GOT3 (cell line): Measurements from ENCODE around the gene FBN2.
A peak's percentile ranks its signal among the peaks of the same experiment; 100 is the strongest.

Experiments used
- DNase-seq: peaks from one replicate; lab custom pipeline; 2025; ENCODE audit warnings: mixed read lengths; lab: John Stamatoyannopoulos, UW

FBN2 gene

DNA sequence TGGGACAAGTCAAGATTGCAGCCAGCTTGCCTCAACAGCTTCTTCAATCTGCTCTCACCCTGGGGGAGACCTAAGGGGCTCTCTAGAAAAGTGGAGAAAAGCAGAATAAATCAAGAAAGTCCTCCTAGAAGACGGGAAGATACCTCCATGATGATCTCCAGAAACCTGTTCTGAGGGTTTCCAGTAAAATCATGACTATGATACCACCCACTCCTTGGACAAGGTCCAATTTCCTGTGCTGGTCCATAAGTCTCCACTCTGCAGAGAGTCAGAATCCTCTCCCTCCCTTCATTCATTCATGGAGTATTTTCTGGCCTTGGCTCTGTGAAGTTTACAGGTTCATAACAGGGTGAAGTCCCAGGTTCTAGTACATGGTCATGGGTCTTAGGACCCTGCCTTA is 285.8 kb downstream of the FBN2 start:
- no peak for DNase-seq

- DNase-seq, result no peak
These were observed 292.1 kb downstream of the FBN2 start for GRCh38 chr5:128245974-128246373.

GRCh38 chr5:128243958-128244582 is 294.0 kb downstream of the FBN2 start:
- DNase-seq, result no peak

DNA sequence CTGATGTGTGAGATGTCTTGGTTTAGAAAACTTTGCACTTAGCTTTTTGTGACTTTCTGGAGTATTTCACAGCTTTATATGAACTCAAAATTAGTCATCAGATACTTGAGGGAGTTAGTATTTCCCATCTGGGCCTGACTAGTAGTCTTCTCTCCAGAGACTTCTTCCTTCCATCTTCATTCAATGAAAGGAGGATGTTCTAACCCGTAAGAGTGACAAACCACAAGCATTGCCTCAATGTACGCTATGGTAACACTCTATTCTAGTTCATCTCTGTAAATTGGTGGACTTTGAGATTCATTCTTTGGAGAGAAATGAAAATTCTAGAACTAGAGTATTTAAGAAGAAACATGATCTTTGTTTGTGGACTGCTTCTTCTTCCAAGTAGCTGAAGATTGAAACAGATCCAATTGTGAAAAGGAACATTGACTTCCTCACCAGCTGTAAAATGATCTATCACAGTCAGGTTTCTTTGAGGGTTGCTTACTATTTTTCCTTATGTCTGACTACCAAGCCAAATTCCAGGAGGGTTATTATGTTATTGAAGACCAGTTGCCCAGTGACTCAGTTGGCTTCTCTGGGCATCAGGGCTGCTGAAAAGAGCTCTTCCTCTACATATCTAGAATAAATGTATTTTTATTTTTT is 296.9 kb downstream of the FBN2 start:
- DNase-seq, result no peak

- DNase-seq, result no peak
These were observed 300.5 kb downstream of the FBN2 start for GRCh38 chr5:128237546-128237945.

DNA sequence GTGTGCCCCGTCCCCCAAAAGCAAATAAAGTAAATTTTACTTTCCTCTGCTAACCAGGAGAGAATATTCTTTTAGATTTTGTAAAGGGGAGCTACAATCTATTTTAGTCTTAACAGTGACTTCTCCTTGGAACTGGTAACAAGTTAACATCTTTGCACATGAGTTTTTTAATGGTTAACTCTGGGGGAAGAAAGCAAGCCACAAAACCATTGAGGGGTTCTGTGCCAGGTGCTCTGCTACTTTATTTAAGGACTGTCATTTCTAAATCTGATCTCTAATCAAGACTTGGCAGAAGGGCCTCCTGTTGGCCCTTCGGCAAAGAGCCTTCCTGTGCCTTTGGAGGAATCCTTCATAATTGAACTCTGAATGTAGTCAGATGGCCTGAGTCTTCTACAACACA is 301.0 kb downstream of the FBN2 start:
- DNase-seq, result no peak

DNA sequence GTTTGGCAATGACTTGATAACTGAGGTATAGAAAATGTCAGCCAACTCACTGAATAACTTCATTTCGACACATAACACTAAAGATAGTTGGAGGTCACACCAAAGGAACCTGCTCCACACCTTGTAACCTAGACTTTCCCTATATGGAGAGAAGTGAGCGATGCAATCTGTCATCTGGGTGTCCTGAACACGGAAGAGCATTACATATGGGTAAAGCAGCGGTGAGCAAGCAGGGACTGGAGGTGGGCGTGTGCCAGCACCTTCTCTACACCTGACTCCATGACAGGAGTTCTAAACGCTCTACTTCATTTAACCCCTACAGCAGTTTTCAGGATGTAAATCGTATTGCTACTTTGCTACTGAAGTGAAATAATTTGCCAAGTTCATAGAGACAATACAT is 301.7 kb downstream of the FBN2 start:
- DNase-seq, result no peak

GRCh38 chr5:128234928-128235641 is 303.0 kb downstream of the FBN2 start:
- DNase-seq, result no peak

GRCh38 chr5:128228521-128228920 is 309.5 kb downstream of the FBN2 start:
- DNase-seq, result no peak

- DNase-seq, result peak; percentile 18
These were observed 310.0 kb downstream of the FBN2 start for GRCh38 chr5:128228008-128228407.

- no peak for DNase-seq
These were observed 312.6 kb downstream of the FBN2 start for GRCh38 chr5:128225245-128226030.

GRCh38 chr5:128224336-128224735 is 313.7 kb downstream of the FBN2 start:
- DNase-seq, result no peak

- no peak for DNase-seq
These were observed 317.2 kb downstream of the FBN2 start for GRCh38 chr5:128220841-128221240.

DNA sequence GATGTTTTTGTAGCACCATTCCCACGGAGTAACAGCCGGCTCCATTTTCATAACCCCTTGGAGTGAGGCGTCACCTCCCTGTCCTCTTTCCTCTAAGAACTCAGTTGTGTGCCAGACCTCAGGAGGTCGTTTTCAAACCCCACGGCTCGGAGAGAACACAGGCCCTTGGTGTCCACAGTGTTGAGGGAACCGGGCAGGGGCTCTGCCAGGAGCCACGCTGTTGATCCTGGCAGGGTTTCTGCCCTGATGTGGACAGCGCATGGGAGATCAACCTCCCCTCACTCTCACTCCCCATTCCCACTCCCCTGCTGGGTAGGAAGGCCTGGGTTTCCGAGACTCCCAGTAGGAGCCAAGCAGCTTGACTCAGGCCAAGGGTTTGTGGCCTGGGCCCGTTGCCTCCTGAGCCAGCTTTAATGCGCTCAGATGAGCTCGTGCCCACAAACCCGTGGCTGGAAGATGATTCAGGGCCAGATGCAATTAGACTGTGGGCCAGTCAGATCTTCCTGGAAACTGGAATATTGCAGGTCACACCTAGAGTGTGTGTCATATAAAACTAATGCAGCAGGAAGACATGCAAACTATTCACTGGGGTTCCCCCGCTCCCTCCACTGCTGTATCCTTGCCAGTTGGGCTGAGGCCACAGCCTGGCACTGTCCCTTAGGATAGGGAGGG is 321.0 kb downstream of the FBN2 start:
- peak; percentile 77 for DNase-seq

GRCh38 chr5:128216285-128216684 is 321.8 kb downstream of the FBN2 start:
- no peak for DNase-seq

GRCh38 chr5:128213833-128214232 is 324.2 kb downstream of the FBN2 start:
- no peak for DNase-seq

- DNase-seq, result no peak
These were observed 324.7 kb downstream of the FBN2 start for GRCh38 chr5:128213340-128213739.

GRCh38 chr5:128212191-128212806 is 325.7 kb downstream of the FBN2 start:
- DNase-seq, result no peak

- no peak for DNase-seq
These were observed 329.6 kb downstream of the FBN2 start for GRCh38 chr5:128208436-128208835.
